Umbilical cord (tissue), 2 donors: ENCODE measurements around the gene SPACA4. TPM values are rescaled to one million over a fixed set of nuclear protein-coding genes. Genes with fewer than 3 reads are reported as not detected.

Source experiments
- DNase-seq: peaks from one replicate; pipeline ENCODE4 v3.0.0-alpha.2; 2015; ENCODE audit warnings: low spot score
- total RNA-seq: library from RNA; depleted of rRNA; stranded (reverse); fragments of >200 nt; gene quantifications from one replicate; pipeline ENCODE4 v1.2.3, GENCODE V29; 2014; ENCODE audit warnings: low replicate concordance; ENCODE audit not compliant: insufficient read depth

The SPACA4 gene
- total RNA-seq, 1 donor from 2014 or later, result not detected

- DNase-seq, result no peak
Observed at GRCh38 chr19:48633148-48634035, 26.9 kb downstream of the SPACA4 start.

GRCh38 chr19:48634036-48634342, 27.4 kb downstream of the SPACA4 start:
- DNase-seq, result no peak

DNA sequence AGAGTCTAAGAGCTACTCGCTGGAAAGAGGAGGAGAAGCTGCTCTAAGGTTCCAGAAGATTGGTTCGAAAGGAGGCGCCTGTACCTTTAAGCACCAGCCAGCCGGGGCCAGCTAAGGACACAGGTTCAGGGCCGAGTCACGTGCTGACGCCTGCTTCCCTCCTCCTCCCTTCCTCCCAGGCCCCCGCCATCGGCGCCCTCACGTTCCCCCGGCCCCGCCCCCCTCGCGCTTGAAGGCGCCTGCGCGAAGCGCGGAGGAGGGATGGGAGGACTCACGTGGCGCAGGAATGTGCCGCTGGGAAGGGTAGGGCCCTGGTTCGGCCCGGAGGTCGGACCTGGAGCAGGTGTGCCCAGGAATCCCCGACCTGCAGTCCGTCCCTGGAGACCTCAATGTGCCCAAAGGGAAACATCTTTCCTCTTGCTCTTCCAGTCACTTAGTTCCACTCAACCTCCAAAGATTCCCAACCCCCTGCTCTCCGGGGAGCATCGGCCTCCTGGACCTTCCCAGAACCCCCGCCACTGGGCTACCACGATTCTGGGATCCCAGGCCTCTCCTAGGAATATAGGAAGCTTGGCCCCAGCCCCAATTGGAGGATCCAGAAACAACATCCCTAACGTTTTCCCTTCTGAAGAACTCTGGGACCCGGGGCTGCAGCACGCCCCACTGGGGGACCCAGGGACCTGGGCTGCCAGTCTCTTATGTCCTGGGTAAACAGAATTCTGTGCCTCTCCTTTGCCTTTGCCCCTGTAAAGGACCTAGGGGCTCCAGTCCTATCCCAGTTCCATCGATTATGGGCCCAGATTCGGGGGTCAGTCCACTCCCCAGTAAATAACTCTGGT, 28.1 kb downstream of the SPACA4 start:
- peak; percentile 94 for DNase-seq

- DNase-seq, result no peak
Observed at GRCh38 chr19:48635263-48635965, 28.9 kb downstream of the SPACA4 start.

DNA sequence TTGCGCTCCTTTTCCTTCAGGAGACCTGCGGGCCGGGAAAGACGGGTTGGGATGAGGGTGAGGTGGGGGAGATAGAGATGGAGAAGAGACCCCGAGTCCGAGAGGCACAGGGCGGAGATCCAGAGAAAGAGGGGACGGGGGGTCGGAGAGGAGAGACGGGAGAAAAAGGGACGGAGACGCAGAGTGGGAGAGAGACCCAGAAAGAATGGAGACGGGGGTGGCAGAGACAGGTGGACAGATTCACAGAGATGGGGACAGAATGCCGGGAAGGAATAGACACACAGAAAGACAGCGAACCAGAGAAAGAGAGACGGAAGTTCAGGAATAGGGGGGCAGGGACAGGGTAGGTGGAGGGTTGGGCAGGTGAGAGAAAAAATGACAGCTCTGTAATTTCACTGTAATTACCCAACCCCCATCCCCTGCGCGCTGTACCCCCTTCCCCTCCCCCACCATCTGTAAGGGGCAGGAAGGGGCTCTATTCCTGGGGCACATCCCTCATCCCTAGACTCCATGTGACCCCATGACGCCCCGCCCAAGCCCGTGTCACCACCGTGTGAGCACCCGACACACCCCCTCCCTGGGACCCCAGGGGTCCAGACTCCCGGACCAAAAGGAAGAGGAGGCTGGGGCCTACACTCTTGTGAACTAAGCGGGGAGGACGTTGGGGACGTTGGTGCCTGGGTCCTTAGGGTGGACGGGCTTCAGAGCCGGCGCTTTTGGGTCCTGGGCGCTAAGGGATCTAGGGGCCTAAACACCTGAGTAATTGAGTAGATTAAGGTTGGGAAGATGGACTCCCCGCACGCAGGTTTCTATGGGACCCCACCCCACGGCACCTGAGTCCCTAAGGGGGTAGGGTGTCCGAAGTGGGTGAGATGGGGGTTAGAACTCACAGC, 29.7 kb downstream of the SPACA4 start:
- DNase-seq, result no peak

DNA sequence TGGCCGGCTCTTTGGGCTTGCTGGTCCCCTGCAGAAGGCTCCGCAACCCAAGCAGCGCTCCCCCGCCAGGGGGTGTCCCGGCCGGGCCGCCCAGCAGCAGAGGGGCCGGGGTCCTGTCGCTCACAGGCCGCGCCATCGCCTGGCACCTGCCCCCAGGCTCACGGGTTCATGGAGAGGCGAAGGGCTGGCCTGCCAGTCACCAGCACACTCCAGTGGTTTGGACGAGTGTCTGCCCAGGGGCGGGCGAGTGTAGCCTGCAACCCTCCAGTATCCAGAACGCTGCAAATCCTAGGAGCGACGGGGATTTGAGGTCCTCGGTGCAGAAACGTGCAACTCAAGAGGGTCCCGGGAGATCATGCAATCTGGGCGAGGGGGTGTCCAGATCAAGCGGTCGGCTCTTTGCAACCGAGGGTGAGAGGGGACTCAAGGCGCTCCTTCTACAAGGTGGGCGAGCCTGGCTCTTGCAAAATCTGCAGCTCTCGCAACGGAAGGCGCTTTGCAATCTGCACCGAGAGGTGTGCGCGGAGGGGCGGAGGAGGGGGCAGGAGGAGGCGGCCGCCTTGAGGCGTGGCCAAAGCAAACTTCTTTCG, 30.4 kb downstream of the SPACA4 start, which contains the start of gene DBP:
DBP (minus strand) TSS at position 521 of the 590 bp plus-strand sequence; CDS start at position 136, 385 bp downstream.
- DNase-seq, result no peak

GRCh38 chr19:48637449-48637947, 31.0 kb downstream of the SPACA4 start:
- DNase-seq, result peak; percentile 100

GRCh38 chr19:48637948-48638830, 31.6 kb downstream of the SPACA4 start:
- peak; percentile 94 for DNase-seq

- DNase-seq, result no peak
Observed at GRCh38 chr19:48638831-48639381, 32.4 kb downstream of the SPACA4 start.

- no peak for DNase-seq
Observed at GRCh38 chr19:48639483-48640375, 33.2 kb downstream of the SPACA4 start.

DNA sequence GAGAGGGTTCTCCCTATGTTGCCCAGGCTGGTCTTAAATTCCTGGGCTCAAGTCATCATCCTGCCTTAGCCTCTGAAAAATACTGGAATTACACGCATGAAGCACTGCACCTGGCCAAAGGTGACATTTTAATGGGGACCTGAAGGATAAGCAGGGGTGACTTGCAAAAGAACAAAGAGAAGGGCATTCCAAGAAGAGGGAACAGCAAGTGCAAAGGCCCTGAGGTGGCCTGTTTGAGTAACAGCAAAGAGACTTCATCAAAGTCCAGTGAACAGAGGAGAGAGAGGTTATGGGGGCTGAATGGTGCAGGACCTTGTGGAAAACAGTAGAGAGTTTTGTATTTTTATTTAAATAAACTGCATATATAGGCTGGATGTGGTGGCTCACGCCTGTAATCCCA, 35.3 kb downstream of the SPACA4 start:
- DNase-seq, result no peak

DNA sequence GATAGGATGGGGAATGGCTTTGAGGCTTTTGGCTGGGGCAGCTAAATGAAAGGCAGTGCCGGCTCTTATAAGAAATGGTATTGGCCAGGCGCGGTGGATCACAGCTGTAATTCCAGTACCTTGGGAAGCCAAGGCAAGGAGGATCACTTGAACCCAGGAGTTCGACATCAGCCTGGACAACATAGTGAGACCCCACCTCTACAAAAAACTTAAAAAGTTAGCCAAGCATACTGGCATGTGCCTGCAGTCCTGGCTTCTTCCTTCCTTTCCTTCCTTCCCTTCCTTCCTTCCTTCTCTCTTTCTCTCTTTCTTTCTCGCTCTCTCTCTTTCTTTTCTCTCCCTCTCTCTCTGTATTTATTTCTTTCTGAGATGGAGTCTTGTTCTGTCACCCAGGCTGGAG, 36.3 kb downstream of the SPACA4 start:
- DNase-seq, result no peak

DNA sequence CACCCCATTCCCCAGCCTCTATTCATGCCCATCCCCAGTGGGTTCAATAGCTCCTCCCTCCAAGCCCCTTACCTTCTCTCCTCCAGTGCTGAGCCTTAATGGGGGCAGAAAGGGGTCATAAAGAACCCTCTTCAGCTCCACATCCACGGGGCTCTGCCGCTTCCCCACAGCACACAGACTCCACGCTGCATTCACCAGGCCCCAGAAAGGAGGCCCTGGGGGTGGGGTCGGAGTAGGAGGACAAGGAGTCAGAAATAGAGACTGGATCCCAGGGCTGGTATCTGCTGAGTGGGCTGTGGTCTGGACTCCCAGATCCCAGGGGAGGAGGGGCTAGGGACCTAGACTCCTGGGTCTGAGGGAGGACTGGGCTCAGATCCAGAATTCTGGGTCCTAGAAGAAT, 37.8 kb downstream of the SPACA4 start:
- DNase-seq, result no peak

DNA sequence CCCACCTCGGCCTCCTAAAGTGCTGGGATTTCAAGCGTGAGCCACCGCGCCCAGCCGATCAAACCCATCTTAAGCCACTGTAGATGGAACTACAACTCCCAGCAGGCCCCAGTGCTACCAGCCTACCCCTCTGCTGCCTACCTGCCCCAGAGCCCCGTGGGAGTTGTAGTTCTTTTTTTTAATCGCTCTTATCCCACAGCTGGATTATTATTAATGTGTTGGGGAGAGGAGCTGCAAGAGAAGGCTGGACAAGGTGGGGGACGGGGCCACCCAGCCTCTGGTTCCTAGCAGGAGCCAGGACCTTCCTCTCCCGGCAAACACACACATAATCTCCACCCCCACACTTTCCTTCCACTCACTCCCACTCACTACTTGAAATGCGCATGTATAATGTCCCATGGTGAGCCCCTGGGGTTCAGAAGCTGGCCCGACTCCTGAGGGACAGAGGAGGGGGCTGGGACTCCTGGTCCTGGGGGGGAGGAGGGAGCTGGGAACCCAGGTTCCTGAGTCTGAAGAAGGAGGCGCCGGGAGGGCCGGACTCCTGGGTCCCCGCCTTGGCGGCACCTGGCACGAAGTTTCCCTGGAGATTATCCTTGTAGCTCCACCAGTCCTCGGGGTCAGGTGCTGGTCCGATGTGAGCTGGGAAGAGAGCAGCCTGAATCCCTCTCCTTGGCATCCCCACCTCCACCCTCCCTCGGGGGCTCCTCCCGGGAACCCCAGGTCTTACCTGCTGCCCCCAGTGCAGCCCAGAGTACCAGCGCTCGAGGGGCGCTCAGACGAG, 38.5 kb downstream of the SPACA4 start:
- peak; percentile 79 for DNase-seq

DNA sequence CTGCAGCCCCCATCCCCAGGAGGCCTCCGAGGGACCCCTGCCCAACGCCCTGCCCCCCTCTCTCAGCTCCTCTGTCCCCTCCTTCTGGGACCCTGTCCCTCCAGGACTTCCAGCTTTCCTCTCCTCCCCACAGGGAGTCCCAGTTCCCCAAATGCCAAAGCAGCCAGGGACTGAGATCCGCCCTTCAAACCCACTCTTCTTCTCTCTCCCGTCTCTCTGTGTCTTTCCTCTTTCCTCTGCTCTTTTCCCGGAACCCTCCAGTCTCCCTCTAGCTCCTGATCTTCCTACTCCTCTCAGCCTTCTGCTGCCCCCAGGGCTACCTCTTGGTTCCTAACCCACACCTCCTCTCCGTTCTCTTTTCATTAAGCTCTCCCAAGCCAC, 39.1 kb downstream of the SPACA4 start:
- DNase-seq, result no peak

DNA sequence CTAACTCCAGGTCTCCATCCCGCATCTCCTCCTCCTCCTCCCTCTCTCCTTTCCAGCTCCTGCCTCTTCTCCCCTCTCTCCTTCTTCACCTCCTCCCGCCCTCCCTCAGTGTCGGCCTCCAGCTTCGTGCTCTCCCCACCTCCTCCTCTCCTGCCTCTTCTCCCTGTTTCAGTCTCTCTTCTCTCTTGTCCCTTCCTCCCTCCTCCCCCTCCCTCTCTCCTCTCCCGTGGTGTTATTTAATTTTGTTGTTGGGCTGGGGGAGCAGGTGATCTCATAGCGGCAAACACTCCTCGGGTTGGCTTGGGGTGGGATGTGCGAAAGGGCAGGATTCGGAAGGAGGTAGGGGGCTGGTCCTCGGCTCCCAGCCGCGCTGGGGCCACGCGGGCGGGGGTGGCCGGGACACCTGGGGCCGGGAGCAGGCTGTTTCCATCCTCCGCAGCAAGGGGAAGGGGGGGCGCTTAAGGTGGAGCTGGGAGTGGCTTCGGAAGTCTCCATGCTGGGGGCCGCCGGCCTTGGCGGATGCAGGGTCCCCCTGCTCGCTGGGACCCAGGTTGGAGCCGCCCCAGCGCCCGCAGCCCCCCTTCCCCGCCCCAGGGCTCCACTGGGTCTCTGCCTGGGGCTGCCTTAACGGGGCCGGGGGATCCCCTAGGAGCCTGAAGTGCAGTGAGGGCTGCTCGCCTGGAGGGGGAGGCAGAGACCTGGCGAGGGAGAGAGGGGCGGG, 39.6 kb downstream of the SPACA4 start, which contains the start of gene CA11:
CA11 (minus strand) TSS at position 187 of the 721 bp plus-strand sequence. CDS start 555 bp downstream, outside the sequence.
- DNase-seq, result peak; percentile 93
